HG03066 (cell line): Measurements from ENCODE around the gene ZNF652.

ENCODE experiments used
- ATAC-seq: cut with Tn5 transposase; IDR thresholded peaks from one replicate; pipeline ENCODE4 v1.9.1; 2021; ENCODE audit warnings: low read depth; ENCODE audit not compliant: unreplicated experiment

The ZNF652 gene

GRCh38 chr17:49360796-49361128, 1.3 kb downstream of the ZNF652 start:
- peak; percentile 10 for ATAC-seq

GRCh38 chr17:49359990-49360795, 1.9 kb downstream of the ZNF652 start:
- no peak for ATAC-seq

- no peak for ATAC-seq
Observed at GRCh38 chr17:49358641-49359247, 3.3 kb downstream of the ZNF652 start.

- ATAC-seq = no peak
Observed at GRCh38 chr17:49357516-49357915, 4.5 kb downstream of the ZNF652 start.

GRCh38 chr17:49356320-49356719, 5.7 kb downstream of the ZNF652 start:
- no peak for ATAC-seq

- no peak for ATAC-seq
Observed at GRCh38 chr17:49353607-49354006, 8.4 kb downstream of the ZNF652 start.

GRCh38 chr17:49352587-49353154, 9.4 kb downstream of the ZNF652 start:
- no peak for ATAC-seq

GRCh38 chr17:49351572-49352140, 10.4 kb downstream of the ZNF652 start:
- no peak for ATAC-seq

- ATAC-seq = no peak
Observed at GRCh38 chr17:49349541-49349940, 12.5 kb downstream of the ZNF652 start.

GRCh38 chr17:49344914-49345313, 17.1 kb downstream of the ZNF652 start:
- no peak for ATAC-seq

- no peak for ATAC-seq
Observed at GRCh38 chr17:49343273-49343672, 18.8 kb downstream of the ZNF652 start.

GRCh38 chr17:49342575-49342936, 19.5 kb downstream of the ZNF652 start:
- ATAC-seq = no peak

- no peak for ATAC-seq
Observed at GRCh38 chr17:49341356-49341755, 20.7 kb downstream of the ZNF652 start.

- no peak for ATAC-seq
Observed at GRCh38 chr17:49339354-49339753, 22.7 kb downstream of the ZNF652 start.

- no peak for ATAC-seq
Observed at GRCh38 chr17:49338883-49339282, 23.2 kb downstream of the ZNF652 start.

GRCh38 chr17:49337884-49338283, 24.2 kb downstream of the ZNF652 start:
- no peak for ATAC-seq

- ATAC-seq = no peak
Observed at GRCh38 chr17:49334744-49335512, 27.1 kb downstream of the ZNF652 start.

- no peak for ATAC-seq
Observed at GRCh38 chr17:49333804-49334203, 28.2 kb downstream of the ZNF652 start.

- no peak for ATAC-seq
Observed at GRCh38 chr17:49327835-49328784, 33.9 kb downstream of the ZNF652 start.

GRCh38 chr17:49325980-49326379, 36.1 kb downstream of the ZNF652 start:
- no peak for ATAC-seq
